ENCODE measurements around the gene FUCA2.
"Not testable (repeated sequence)": the region's sequence is repeated elsewhere in the genome, so short reads cannot be mapped to it uniquely, and the experiment has no call there.

Gene FUCA2

GRCh38 chr6:143535189-143535614 is 23.7 kb upstream of the FUCA2 start:
- no peak for DNase-seq (ENCODE audit: low spot score)

- DNase-seq (ENCODE audit: low spot score), result no peak
Observed at GRCh38 chr6:143531720-143532499, 20.4 kb upstream of the FUCA2 start.

GRCh38 chr6:143529095-143529494 is 17.6 kb upstream of the FUCA2 start:
- DNase-seq (ENCODE audit: low spot score), result no peak

GRCh38 chr6:143528164-143528811 is 16.8 kb upstream of the FUCA2 start:
- no peak for DNase-seq (ENCODE audit: low spot score)

GRCh38 chr6:143527677-143528076 is 16.2 kb upstream of the FUCA2 start:
- no peak for DNase-seq (ENCODE audit: low spot score)

- no peak for DNase-seq (ENCODE audit: low spot score)
Observed at GRCh38 chr6:143525356-143525755, 13.8 kb upstream of the FUCA2 start.

GRCh38 chr6:143522039-143522600 is 10.6 kb upstream of the FUCA2 start:
- DNase-seq (ENCODE audit: low spot score), result no peak

- no peak for DNase-seq (ENCODE audit: low spot score)
Observed at GRCh38 chr6:143517447-143517773, 5.9 kb upstream of the FUCA2 start.

- DNase-seq (ENCODE audit: low spot score), result no peak
Observed at GRCh38 chr6:143516690-143517446, 5.3 kb upstream of the FUCA2 start.

- no peak for DNase-seq (ENCODE audit: low spot score)
Observed at GRCh38 chr6:143515766-143516355, 4.3 kb upstream of the FUCA2 start.

- DNase-seq (ENCODE audit: low spot score), result no peak
Observed at GRCh38 chr6:143515061-143515760, 3.7 kb upstream of the FUCA2 start.

GRCh38 chr6:143513410-143513809 is 1.9 kb upstream of the FUCA2 start:
- peak; percentile 12 for DNase-seq (ENCODE audit: low spot score)

- DNase-seq (ENCODE audit: low spot score), result not testable (repeated sequence)
Observed at GRCh38 chr6:143510326-143510725, 1.2 kb downstream of the FUCA2 start.

- DNase-seq (ENCODE audit: low spot score), result no peak
Observed at GRCh38 chr6:143507358-143508145, 4.0 kb downstream of the FUCA2 start.

GRCh38 chr6:143506620-143507019 is 4.9 kb downstream of the FUCA2 start:
- no peak for DNase-seq (ENCODE audit: low spot score)

- no peak for DNase-seq (ENCODE audit: low spot score)
Observed at GRCh38 chr6:143506199-143506598, 5.3 kb downstream of the FUCA2 start.

- no peak for DNase-seq (ENCODE audit: low spot score)
Observed at GRCh38 chr6:143505537-143505936, 6.0 kb downstream of the FUCA2 start.

- DNase-seq (ENCODE audit: low spot score), result no peak
Observed at GRCh38 chr6:143505111-143505510, 6.4 kb downstream of the FUCA2 start.

- no peak for DNase-seq (ENCODE audit: low spot score)
Observed at GRCh38 chr6:143504369-143504768, 7.2 kb downstream of the FUCA2 start.

GRCh38 chr6:143501851-143502250 is 9.7 kb downstream of the FUCA2 start:
- DNase-seq (ENCODE audit: low spot score), result no peak

- DNase-seq (ENCODE audit: low spot score), result no peak
Observed at GRCh38 chr6:143498428-143498827, 13.1 kb downstream of the FUCA2 start.

All from hematopoietic multipotent progenitor cell treated with erythropoietin and hydrocortisone succinate and interleukin-3 and kit ligand, for 17 days (in vitro differentiated cells).